22Rv1 (cell line): ENCODE data around the gene C5orf24.

Experiments
- CTCF ChIP-seq: fragments of 450-650 bp; IDR thresholded peaks from 2 replicates; pipeline ENCODE4 v1.5.1; 2017; ENCODE audit warnings: mild to moderate bottlenecking
- ZFX ChIP-seq: fragments of 450-650 bp; IDR thresholded peaks from 2 replicates; pipeline ENCODE4 v1.6.1; 2017; ENCODE audit warnings: antibody characterized with exemption, borderline replicate concordance

GRCh38 chr5:134824681-134825080 is 21.1 kb upstream of the C5orf24 start:
- no peak for TF ChIP-seq CTCF
- no peak for TF ChIP-seq ZFX
